A549 (cell line): ENCODE results near the gene RAB15. TPM values are rescaled to one million over a fixed set of nuclear protein-coding genes. Genes with fewer than 3 reads are reported as not detected.

Source experiments
- ATAC-seq, 2 experiments: fragments of 200-7000 bp in 1 of 2; fragments of >200 bp in 1 of 2; cut with Nextera tagmentation in 1 of 2; cut with Tn5 transposase in 1 of 2; 3 replicates each; pipeline versions ENCODE4 v1.8.0 to v1.9.1; 2018 to 2020; ENCODE audit warnings: mild to moderate bottlenecking in 1 of 2, moderate library complexity in 1 of 2
- CTCF ChIA-PET: fragments of 300-600 bp; sonication (Branson Sonifier 250); formaldehyde crosslinking; extraction: SDS; loops from one replicate; lab custom pipeline; 2021; ENCODE audit warnings: antibody characterized with exemption, inconsistent platforms; lab: Yijun Ruan, JAX
- POLR2A ChIA-PET: fragments of 350-600 bp; formaldehyde crosslinking; extraction: SDS; loops from one replicate; lab custom pipeline; 2021; ENCODE audit warnings: antibody characterized with exemption, inconsistent platforms; lab: Yijun Ruan, JAX
- DNase-seq, 2 experiments: peaks; one replicate each; pipeline versions ENCODE4 v3.0.0 to v3.0.0-alpha.2; 2011 to 2016; ENCODE audit warnings: low read depth in 1 of 2, low spot score in 1 of 2
- FAIRE-seq: peaks from 2 replicates; lab custom pipeline; 2011; peaks lifted over from hg19 to GRCh38; lab: Jason Lieb, UNC
- H3K27ac ChIP-seq, 2 experiments: fragments of >200 bp; sonication (Bioruptor Twin); formaldehyde crosslinking; 3 replicates each; pipeline ENCODE4 v1.5.1; 2016 to 2017
- H3K4me1 ChIP-seq: fragments of >200 bp; sonication (Bioruptor Twin); formaldehyde crosslinking; 3 replicates; pipeline ENCODE4 v1.6.1; 2016
- H3K4me2 ChIP-seq: fragments of >200 bp; sonication (Bioruptor Twin); formaldehyde crosslinking; 3 replicates; pipeline ENCODE4 v1.6.1; 2016
- H3K4me3 ChIP-seq: fragments of >200 bp; sonication (Bioruptor Twin); formaldehyde crosslinking; 3 replicates; pipeline ENCODE4 v1.5.1; 2016
- H3K9me3 ChIP-seq: fragments of >200 bp; sonication (Bioruptor Twin); formaldehyde crosslinking; 3 replicates; pipeline ENCODE4 v1.6.1; 2016
- BCL3 ChIP-seq: fragments of >200 bp; sonication (Bioruptor Twin); formaldehyde crosslinking; IDR thresholded peaks from 3 replicates; pipeline ENCODE4 v1.6.1; 2016
- CBX2 ChIP-seq: fragments of 200-600 bp; sonication (generic); IDR thresholded peaks from 2 replicates; pipeline ENCODE4 v1.6.1; 2016; ENCODE audit warnings: low read depth, mild to moderate bottlenecking, borderline replicate concordance
- CHD2 ChIP-seq: fragments of 150-350 bp; IDR thresholded peaks from 2 replicates; pipeline ENCODE4 v1.6.1; 2014; ENCODE audit warnings: low read length; ENCODE audit not compliant: partially characterized antibody
- CHD4 ChIP-seq: fragments of 200-600 bp; sonication (generic); IDR thresholded peaks from 2 replicates; pipeline ENCODE4 v1.6.1; 2016; ENCODE audit warnings: antibody characterized with exemption, mild to moderate bottlenecking, borderline replicate concordance
- CTCF ChIP-seq: fragments of >200 bp; sonication (Bioruptor Twin); formaldehyde crosslinking; IDR thresholded peaks from 3 replicates; pipeline ENCODE4 v1.5.1; 2016
- EHMT2 ChIP-seq: fragments of 200-600 bp; sonication (generic); IDR thresholded peaks from 2 replicates; pipeline ENCODE4 v1.6.1; 2016; ENCODE audit warnings: antibody characterized with exemption, low read depth, mild to moderate bottlenecking, moderate library complexity
- HMGXB4 ChIP-seq: fragments of 250-450 bp; sonication (Bioruptor Pico); IDR thresholded peaks from 2 replicates; pipeline ENCODE4 v1.5.0; 2021; ENCODE audit warnings: mild to moderate bottlenecking, moderate library complexity, borderline replicate concordance
- HOXA7 ChIP-seq: fragments of 250-450 bp; sonication (Bioruptor Pico); IDR thresholded peaks from 2 replicates; pipeline ENCODE4 v1.5.0; 2020; ENCODE audit warnings: mild to moderate bottlenecking, moderate library complexity
- HOXB5 ChIP-seq: fragments of 250-450 bp; sonication (Bioruptor Pico); IDR thresholded peaks from 2 replicates; pipeline ENCODE4 v1.5.0; 2020; ENCODE audit warnings: mild to moderate bottlenecking, moderate library complexity
- JUN ChIP-seq, 2 experiments: fragments of >200 bp; sonication (Bioruptor Twin); formaldehyde crosslinking; IDR thresholded peaks; 2 replicates in 1 of 2; 3 replicates in 1 of 2; pipeline ENCODE4 v1.6.1; 2016 to 2017
- JUNB ChIP-seq: fragments of >200 bp; sonication (Bioruptor Twin); formaldehyde crosslinking; IDR thresholded peaks from 2 replicates; pipeline ENCODE4 v1.6.1; 2016
- KDM1A ChIP-seq: fragments of 200-600 bp; sonication (generic); IDR thresholded peaks from 2 replicates; pipeline ENCODE4 v1.6.1; 2016; ENCODE audit warnings: low read depth, mild to moderate bottlenecking
- NPAS2 ChIP-seq: fragments of 250-450 bp; sonication (Bioruptor Pico); IDR thresholded peaks from 2 replicates; pipeline ENCODE4 v1.8.0; 2022; ENCODE audit warnings: mild to moderate bottlenecking, moderate library complexity, borderline replicate concordance
- PHF8 ChIP-seq: fragments of 200-600 bp; sonication (generic); IDR thresholded peaks from 2 replicates; pipeline ENCODE4 v1.6.1; 2016; ENCODE audit warnings: low read depth, mild to moderate bottlenecking, antibody characterized with exemption, moderate library complexity, borderline replicate concordance
- POLR2A ChIP-seq: IDR thresholded peaks from 2 replicates; pipeline ENCODE4 v1.6.1; 2012; ENCODE audit warnings: mild to moderate bottlenecking, low read length
- SMC3 ChIP-seq: fragments of >200 bp; sonication (Bioruptor Twin); formaldehyde crosslinking; IDR thresholded peaks from 3 replicates; pipeline ENCODE4 v1.6.1; 2018; ENCODE audit warnings: inconsistent platforms
- TFCP2L1 ChIP-seq: fragments of 250-450 bp; sonication (Bioruptor Pico); IDR thresholded peaks from 2 replicates; pipeline ENCODE4 v1.5.0; 2021; ENCODE audit warnings: mild to moderate bottlenecking
- TP53 ChIP-seq: fragments of 250-450 bp; sonication (Bioruptor Pico); IDR thresholded peaks from 2 replicates; pipeline ENCODE4 v1.5.0; 2021; ENCODE audit warnings: mild to moderate bottlenecking, moderate library complexity
- ZFP36 ChIP-seq: fragments of 450-650 bp; IDR thresholded peaks from 2 replicates; pipeline ENCODE4 v1.6.1; 2014; ENCODE audit warnings: borderline replicate concordance; ENCODE audit not compliant: partially characterized antibody
- WGBS: methylation state at CpG from one replicate; pipeline ENCODE4 v1.1.6; 2017; ENCODE audit errors: missing lambda C conversion rate; 5-methylcytosine and 5-hydroxymethylcytosine counted together
- polyA plus RNA-seq, 4 experiments: library from polyadenylated mRNA; depleted of rRNA in 3 of 4; stranded (reverse); fragments of >200 nt; fragmentation: RNase III in 1 of 4; extraction: RNeasy Plus Mini Kit Qiagen cat#74134 plus additional on column Dnase treatment in 1 of 4; gene quantifications; 2 replicates in 3 of 4; 3 replicates in 1 of 4; pipeline ENCODE4 v1.2.3, GENCODE V29; 2011 to 2017
- TF ChIP-seq, protein P1 (sequence below): IDR thresholded peaks from 2 replicates; pipeline ENCODE4 v1.6.1; 2012
- TF ChIP-seq, protein P2 (sequence below): fragments of >200 bp; sonication (Bioruptor Twin); formaldehyde crosslinking; IDR thresholded peaks from 2 replicates; pipeline ENCODE4 v1.6.1; 2016
- TF ChIP-seq, protein P3 (sequence below): IDR thresholded peaks from 2 replicates; pipeline ENCODE4 v1.6.1; 2012

Gene RAB15
- polyA plus RNA-seq, 2 of the 4 experiments (the other 2 are of a cell fraction), result 32.2 to 35.1 TPM

DNA sequence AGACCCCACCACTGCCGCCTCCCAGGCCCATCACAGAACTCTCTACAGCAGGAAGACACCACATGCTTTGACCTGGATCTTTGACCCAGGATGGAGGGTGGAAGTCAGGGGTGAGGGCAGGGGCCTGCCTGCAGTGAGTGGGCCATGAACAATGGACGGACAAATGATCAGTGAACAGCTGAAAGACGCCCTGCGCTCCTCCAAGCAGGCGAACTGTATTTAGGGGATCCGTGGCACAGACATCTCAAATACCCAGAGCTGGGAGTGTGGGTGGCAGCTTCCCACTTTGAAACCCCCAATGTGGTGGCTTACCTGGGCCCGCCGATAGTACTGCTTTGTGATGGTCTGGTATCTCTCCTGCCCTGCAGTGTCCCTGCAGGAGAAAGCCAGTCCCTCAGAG is 20.8 kb downstream of the RAB15 start:
- Histone ChIP-seq H3K27ac (no peak overlapping the region), H3K9me3 (no peaks in the 10 kb centered on the region), H3K4me2 (no peak overlapping the region), H3K4me1 (no peaks in the 10 kb centered on the region)
- DNase-seq, result no peak
- no peak for FAIRE-seq
- CTCF ChIA-PET, result interaction anchor here (1.0 kb wide), 1 partner anchor 10 kb away, joined by 3 read pairs; no protein-coding TSS in a partner anchor
- 96% methylated on average over 8 of the region's 8 CpGs for WGBS
- no peak for TF ChIP-seq CTCF
- no peak for TF ChIP-seq TP53
- TF ChIP-seq HOXB5 (CRISPR knock-in tag), result no peak
- TF ChIP-seq, all 56 proteins: peak for 0
- H3K4me3 ChIP-seq, result no peak overlapping the region
- ATAC-seq, result no peak
- POLR2A ChIA-PET, result no interaction called here

- WGBS, result 96% methylated on average over 8 of the region's 8 CpGs
- ChIA-PET CTCF (interaction anchor here (1.0 kb wide), 1 partner anchor 10 kb away, joined by 3 read pairs; no protein-coding TSS in a partner anchor), POLR2A (no interaction called here)
- TF ChIP-seq HMGXB4 (CRISPR knock-in tag) (no peak), NPAS2 (CRISPR knock-in tag) (no peak), SMC3 (no peak), EHMT2 (no peak), JUN (IDR thresholded peaks at IDR 0.05) (no peak), JUNB (no peak), CBX2 (no peak), HOXA7 (no peak), CHD4 (no peak)
- TF ChIP-seq, protein P1, sequence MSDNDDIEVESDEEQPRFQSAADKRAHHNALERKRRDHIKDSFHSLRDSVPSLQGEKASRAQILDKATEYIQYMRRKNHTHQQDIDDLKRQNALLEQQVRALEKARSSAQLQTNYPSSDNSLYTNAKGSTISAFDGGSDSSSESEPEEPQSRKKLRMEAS, result no peak
- TF ChIP-seq, protein P2, sequence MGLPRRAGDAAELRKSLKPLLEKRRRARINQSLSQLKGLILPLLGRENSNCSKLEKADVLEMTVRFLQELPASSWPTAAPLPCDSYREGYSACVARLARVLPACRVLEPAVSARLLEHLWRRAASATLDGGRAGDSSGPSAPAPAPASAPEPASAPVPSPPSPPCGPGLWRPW, result no peak
- H3K4me3 ChIP-seq, result no peak overlapping the region
- no peak for DNase-seq
- no peak overlapping the region for H3K27ac ChIP-seq
- no peak for FAIRE-seq
- ATAC-seq, result no peak
- H3K4me1 ChIP-seq, result no peaks in the 10 kb centered on the region
- no peaks in the 10 kb centered on the region for H3K9me3 ChIP-seq
- no peak overlapping the region for H3K4me2 ChIP-seq
These were observed 21.2 kb downstream of the RAB15 start for GRCh38 chr14:64950889-64951288.

DNA sequence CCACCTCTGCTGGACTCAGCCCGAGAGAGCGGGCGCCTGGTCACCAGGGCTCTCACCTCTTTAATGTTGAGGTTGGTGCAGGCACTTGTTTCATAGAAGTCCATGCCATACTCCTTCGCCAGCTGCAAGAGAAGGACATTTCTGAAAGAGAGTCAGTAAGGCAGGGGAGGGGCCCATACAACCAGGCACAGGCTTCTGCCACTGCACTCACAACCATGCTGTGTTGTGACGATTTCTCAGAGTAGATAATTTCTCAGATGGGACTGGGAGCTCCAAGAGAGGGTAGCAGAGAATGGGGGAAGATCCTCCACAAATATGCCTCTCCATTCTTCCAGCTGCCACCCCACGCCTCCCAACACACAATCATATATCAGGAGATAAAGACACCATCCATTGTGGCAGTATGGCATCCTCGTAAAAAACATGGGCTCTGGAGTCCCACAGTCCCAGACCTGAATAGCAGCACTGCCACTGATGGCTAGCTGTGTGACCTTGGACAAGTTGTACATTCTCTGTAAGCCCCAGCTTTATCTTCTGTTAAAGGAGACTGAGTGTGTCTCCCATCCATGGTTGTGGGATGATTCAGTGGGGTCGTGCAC is 23.4 kb downstream of the RAB15 start:
- no peak overlapping the region for H3K4me2 ChIP-seq
- no peak for DNase-seq
- H3K9me3 ChIP-seq, result no peaks in the 10 kb centered on the region
- FAIRE-seq, result no peak
- ChIA-PET CTCF (interaction anchor here (1.0 kb wide), 1 partner anchor 15 kb away, joined by 4 read pairs; no protein-coding TSS in a partner anchor), POLR2A (interaction anchor here (0.7 kb wide), 1 partner anchor 78 kb away, joined by 6 read pairs; no protein-coding TSS in a partner anchor)
- H3K4me3 ChIP-seq, result no peak overlapping the region
- WGBS, result 90% methylated on average over 8 of the region's 8 CpGs
- peaks cover 6% of the 10 kb centered on the region for H3K4me1 ChIP-seq
- no peak overlapping the region for H3K27ac ChIP-seq
- no peak for ATAC-seq
- no peak for TF ChIP-seq KDM1A
- no peak for TF ChIP-seq CHD4
- TF ChIP-seq BCL3, result no peak
- TF ChIP-seq POLR2A, result no peak
- TF ChIP-seq CTCF, result no peak
- TF ChIP-seq CHD2, result no peak
- TF ChIP-seq TFCP2L1, result no peak
- no peak for TF ChIP-seq TP53
- TF ChIP-seq, protein P3, sequence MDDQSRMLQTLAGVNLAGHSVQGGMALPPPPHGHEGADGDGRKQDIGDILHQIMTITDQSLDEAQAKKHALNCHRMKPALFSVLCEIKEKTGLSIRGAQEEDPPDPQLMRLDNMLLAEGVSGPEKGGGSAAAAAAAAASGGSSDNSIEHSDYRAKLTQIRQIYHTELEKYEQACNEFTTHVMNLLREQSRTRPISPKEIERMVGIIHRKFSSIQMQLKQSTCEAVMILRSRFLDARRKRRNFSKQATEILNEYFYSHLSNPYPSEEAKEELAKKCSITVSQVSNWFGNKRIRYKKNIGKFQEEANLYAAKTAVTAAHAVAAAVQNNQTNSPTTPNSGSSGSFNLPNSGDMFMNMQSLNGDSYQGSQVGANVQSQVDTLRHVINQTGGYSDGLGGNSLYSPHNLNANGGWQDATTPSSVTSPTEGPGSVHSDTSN, result no peak
- TF ChIP-seq PHF8, result no peak
- TF ChIP-seq JUNB, result no peak
- no peak for TF ChIP-seq ZFP36
